GM12878 (cell line): ENCODE results near the gene GNA15. TPM values are rescaled to one million over a fixed set of nuclear protein-coding genes. Genes with fewer than 3 reads are reported as not detected.

ENCODE experiments used
- BCL3 ChIP-seq: IDR thresholded peaks from 2 replicates; pipeline ENCODE4 v1.6.1; 2011; ENCODE audit warnings: borderline replicate concordance, low read depth, mild to moderate bottlenecking, moderate library complexity, low read length; ENCODE audit not compliant: insufficient read depth, poor library complexity, severe bottlenecking
- BHLHE40 ChIP-seq, 2 experiments: fragments of 450-650 bp in 1 of 2; IDR thresholded peaks; 2 replicates each; pipeline ENCODE4 v1.6.1; 2011 to 2017; ENCODE audit warnings: low read depth in 2 of 2, borderline replicate concordance in 1 of 2, improper control_type of control experiment in 1 of 2, low read length in 1 of 2, mild to moderate bottlenecking in 1 of 2
- CHD4 ChIP-seq: fragments of 200-600 bp; sonication (generic); IDR thresholded peaks from 2 replicates; pipeline ENCODE4 v1.6.1; 2016; ENCODE audit warnings: mild to moderate bottlenecking
- CREB1 ChIP-seq: IDR thresholded peaks from 2 replicates; pipeline ENCODE4 v1.6.1; 2012; ENCODE audit warnings: low read depth, mild to moderate bottlenecking, inconsistent platforms
- DPF2 ChIP-seq: fragments of 450-650 bp; IDR thresholded peaks from 2 replicates; pipeline ENCODE4 v1.6.1; 2017; ENCODE audit warnings: mild to moderate bottlenecking
- IRF4 ChIP-seq: IDR thresholded peaks from 2 replicates; pipeline ENCODE4 v1.6.1; 2011; ENCODE audit warnings: low read depth, low read length
- MTA2 ChIP-seq: fragments of 450-650 bp; IDR thresholded peaks from 2 replicates; pipeline ENCODE4 v1.6.1; 2016; ENCODE audit warnings: low read depth, mild to moderate bottlenecking, moderate library complexity
- NKRF ChIP-seq: fragments of 450-650 bp; conservative IDR thresholded peaks from 2 replicates; pipeline ENCODE4 v1.6.1; 2017; ENCODE audit warnings: mild to moderate bottlenecking, moderate library complexity
- NRF1 ChIP-seq: conservative IDR thresholded peaks from 2 replicates; pipeline ENCODE4 v1.6.1; 2011; ENCODE audit warnings: mild to moderate bottlenecking, low read depth, low read length, improper control_type of control experiment
- PAX8 ChIP-seq: fragments of 450-650 bp; IDR thresholded peaks from 2 replicates; pipeline ENCODE4 v1.6.1; 2017; ENCODE audit warnings: mild to moderate bottlenecking, moderate library complexity
- RAD21 ChIP-seq: IDR thresholded peaks from 2 replicates; pipeline ENCODE4 v1.6.1; 2011; ENCODE audit warnings: mild to moderate bottlenecking, low read depth, low read length, moderate library complexity; ENCODE audit not compliant: insufficient read depth
- RBBP5 ChIP-seq: fragments of 200-600 bp; sonication (generic); conservative IDR thresholded peaks from 2 replicates; pipeline ENCODE4 v1.6.1; 2016
- SIX5 ChIP-seq: IDR thresholded peaks from 2 replicates; pipeline ENCODE4 v1.6.1; 2011; ENCODE audit warnings: mild to moderate bottlenecking, low read depth, low read length, moderate library complexity; ENCODE audit not compliant: severe bottlenecking
- SMARCA5 ChIP-seq: fragments of 450-650 bp; IDR thresholded peaks from 2 replicates; pipeline ENCODE4 v1.6.1; 2017; ENCODE audit warnings: mild to moderate bottlenecking
- TCF12 ChIP-seq: IDR thresholded peaks from 2 replicates; pipeline ENCODE4 v1.6.1; 2011; ENCODE audit warnings: low read depth, mild to moderate bottlenecking, low read length
- TCF7 ChIP-seq: IDR thresholded peaks from 2 replicates; pipeline ENCODE4 v1.6.1; 2014; ENCODE audit warnings: antibody characterized with exemption, borderline replicate concordance
- ZBTB4 ChIP-seq: fragments of 450-650 bp; formaldehyde crosslinking; IDR thresholded peaks from 2 replicates; pipeline ENCODE4 v1.4.0; 2022; ENCODE audit warnings: mild to moderate bottlenecking, moderate library complexity
- polyA plus RNA-seq, 11 experiments: library from polyadenylated mRNA; depleted of rRNA in 4 of 11; unstranded in 6 of 11; stranded (reverse) in 5 of 11; fragments of >200 nt; fragmentation: Nextera tagmentation in 4 of 11; fragmentation: Illumina TruSeq in 1 of 11; extraction: Ambion mirVana in 4 of 11; extraction: Trizol in 1 of 11; gene quantifications; 1 replicate in 1 of 11; 2 replicates in 10 of 11; pipeline versions ENCODE4 v1.2.1 to v1.2.3, GENCODE V29; 2011 to 2016; ENCODE audit warnings: inconsistent platforms in 2 of 11, missing spikeins in 2 of 11, low read depth in 1 of 11
- total RNA-seq, 4 experiments: library from RNA; depleted of rRNA in 3 of 4; stranded (reverse); fragments of >200 nt in 3 of 4; fragmentation: Illumina TruSeq in 1 of 4; extraction: Trizol in 1 of 4; gene quantifications; 2 replicates each; pipeline versions ENCODE4 v1.2.1 to v1.2.3, GENCODE V29; 2013 to 2021

The GNA15 gene
- total and polyA plus RNA-seq, 10 of the 15 experiments (the other 5 are each of a cell fraction or from before 2014, with no cell fraction given): 0.42 to 18.0 (median 9.4) TPM

GRCh38 chr19:3163230-3163886, 27.5 kb downstream of the GNA15 start (continued):
- TF ChIP-seq NKRF (no peak), NRF1 (no peak), MTA2 (no peak), PAX8 (no peak), RAD21 (peak; percentile 94), ZBTB4 (CRISPR knock-in tag) (no peak), CREB1 (0 out of 2 replicates have a peak, but pooled peaks have one; percentile 8), TCF12 (0 out of 2 replicates have a peak, but pooled peaks have one; percentile 12), DPF2 (no peak), BHLHE40 (IDR thresholded peaks at IDR 0.05; ENCODE audit: borderline replicate concordance in 1 of 2, low read depth in 2 of 2, low read length in 1 of 2) (peak in 1 of 2 experiments; percentile 22; a peak in 1 of 4 replicates), TCF7 (no peak), CHD4 (peak; percentile 96; the same call in 1 of the 2 replicates), BCL3 (no peak), IRF4 (peak; percentile 30; the same call in 1 of the 2 replicates), SIX5 (no peak), SMARCA5 (peak; percentile 46; the same call in 1 of the 2 replicates), RBBP5 (no peak)
